Measurements from ENCODE around the gene NAV2.
"Not testable (repeated sequence)": the region's sequence is repeated elsewhere in the genome, so short reads cannot be mapped to it uniquely, and the experiment has no call there.

Gene NAV2

DNA sequence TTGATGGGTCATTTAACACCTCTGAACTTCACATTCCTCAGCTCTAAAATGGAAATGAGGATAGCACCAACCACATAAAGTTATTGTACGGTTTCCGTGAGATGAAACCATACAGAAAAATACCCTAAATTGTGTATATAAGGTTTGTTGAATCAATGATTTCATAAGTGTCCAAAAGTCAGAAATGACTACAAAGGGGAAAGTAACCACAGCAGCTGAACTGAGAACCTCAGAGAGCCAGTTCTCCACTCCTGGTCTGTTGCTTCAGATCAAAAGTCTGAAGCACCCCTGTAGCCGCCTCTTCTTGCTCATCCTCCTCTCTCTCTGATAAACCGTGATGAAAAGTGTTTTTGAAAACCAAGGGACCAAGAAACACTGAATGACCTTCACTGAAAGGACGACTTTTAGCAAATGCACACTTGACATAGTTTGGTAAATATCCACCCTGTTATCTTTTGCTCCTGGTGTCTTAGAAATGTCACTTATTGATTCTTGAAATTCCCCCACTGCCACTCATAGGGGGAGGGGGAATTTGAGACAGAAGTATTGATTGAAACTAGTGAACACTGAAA, 194.5 kb downstream of the NAV2 start:
- DNase-seq: no peak

DNA sequence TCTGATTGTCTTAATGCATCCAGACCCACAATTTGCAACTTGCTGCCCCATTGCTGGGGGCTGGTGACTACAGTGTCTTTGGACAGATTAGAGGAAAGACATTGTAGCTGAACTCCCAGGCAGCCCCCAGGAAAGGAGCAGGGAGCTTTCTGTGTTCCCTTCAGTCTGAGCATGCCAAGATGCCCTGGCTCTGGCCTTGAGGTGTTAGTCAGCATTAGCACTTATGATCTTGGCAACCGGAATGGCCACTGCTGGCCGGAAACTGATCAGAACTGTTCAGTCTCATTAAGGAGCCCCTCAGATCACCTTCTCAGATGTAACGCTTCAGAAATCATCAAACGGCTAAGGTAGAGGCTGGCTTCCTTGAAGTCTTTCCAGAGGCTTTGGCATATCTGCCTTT, 195.2 kb downstream of the NAV2 start:
- DNase-seq: no peak

DNA sequence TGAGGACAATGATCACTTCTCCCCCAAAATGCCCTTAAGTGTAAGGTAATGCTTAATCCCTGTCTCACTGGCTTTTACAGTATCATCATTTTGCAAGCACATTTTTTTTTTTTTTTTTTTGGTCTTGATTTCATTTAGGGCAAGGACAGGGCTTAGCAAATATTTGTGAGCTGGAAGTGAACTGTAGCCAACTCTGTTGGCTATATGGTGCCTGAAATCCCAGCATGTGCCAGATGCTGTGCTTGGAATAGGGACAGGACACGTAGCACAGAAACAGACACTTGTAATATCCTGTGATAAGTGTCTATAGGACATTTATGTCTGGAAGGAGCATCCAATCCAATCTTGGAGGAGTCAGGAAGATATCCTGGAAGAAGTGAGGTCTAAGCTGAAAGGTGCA, 198.3 kb downstream of the NAV2 start:
- DNase-seq: no peak

DNA sequence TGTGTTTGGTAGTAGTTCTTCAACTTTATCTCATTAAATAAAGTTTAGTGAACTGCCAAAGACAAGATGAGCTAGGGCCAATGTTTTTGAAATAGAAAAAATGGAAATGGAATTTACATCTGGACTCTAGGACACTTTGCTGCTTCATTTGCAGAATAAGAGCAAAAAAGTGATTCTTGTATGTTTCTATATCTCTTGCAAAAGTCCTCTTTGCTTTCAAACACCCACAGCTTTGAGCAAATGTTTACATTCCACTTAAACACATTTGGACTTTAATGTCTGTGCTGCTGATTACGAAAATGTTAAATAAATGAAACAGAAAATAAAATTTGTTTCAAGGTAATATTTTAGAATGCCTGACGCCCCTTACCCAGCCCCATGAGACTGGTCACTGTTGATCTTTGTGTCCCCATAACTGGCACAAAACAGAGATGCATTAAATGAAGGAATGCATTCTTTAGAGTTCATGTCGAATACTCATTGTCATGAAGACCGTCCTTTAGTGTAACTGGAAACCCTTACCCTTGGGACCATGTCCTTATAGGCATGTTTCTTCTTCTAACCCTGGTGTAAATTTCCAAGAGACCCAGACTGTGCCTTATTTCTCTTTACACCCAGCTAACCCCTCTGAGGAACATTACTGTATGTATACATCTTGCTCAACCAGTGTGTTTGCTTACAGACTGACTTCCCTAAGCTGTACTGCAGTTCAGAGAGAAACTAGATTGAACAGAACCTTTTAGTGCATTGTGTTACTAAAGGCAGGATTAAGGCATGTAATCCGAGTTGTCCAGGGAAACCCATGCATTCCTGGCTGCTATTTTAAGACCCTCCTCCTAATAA, 199.7 kb downstream of the NAV2 start:
- no peak for DNase-seq

DNA sequence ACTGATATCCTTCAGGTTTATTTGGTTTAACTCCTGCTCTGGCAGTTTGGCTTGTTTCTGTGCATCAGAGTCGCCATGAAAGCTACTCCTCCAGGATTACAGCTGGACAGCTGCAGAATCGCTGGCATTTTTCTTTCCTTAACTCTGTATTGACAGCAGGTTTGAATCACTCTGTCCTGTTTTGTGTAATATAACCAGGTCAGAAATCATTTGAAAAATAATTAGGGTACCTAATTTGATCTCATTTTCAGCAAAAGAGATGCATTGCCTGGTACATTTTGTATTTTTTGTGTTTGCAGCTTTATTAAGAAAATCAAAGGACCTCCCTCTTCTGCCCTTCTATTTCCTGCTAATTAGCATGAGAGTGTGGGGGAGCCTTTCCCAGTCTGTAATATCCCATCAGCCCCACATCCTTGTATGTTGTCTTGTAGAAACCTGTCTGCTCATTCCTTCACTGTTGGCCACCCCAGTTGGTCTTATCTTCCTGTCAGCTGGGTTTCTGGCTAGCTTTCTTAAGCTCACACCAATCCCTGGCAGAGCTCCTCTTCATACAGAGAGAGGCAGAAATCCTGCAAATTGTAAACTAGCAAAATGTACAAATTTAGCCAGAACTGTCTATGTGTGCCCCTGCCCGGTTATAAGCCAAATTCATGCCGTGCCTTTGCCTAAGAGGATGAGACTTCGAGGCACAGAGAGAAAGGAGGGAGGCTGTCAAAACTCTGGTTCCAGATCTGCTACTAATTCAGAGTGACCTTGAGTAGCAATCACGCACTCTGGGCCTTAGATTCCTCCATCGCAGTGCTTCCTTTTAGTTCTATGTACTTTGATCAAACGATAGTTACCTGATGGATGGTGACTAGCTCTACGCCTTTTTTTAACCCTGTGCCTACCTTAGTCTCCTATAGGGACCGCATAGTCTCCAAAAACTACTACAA, 200.6 kb downstream of the NAV2 start:
- no peak for DNase-seq

DNA sequence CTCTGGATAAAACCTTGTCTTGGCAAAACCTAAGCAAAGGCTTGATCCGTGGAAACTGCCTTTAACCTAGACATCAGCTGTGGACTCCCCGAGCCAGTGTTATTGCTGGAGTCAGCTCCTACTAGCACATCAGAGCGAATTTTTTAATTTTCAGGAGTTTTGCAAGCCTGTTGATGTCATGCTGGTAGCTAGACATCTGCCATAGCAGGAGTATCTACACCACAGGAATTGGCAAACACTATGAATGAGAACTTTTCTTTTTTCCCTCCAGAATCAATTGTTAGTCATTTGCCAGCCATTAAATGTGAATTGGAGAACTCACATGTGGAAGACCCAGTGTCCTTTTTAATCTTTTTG, 201.2 kb downstream of the NAV2 start:
- DNase-seq: no peak

DNA sequence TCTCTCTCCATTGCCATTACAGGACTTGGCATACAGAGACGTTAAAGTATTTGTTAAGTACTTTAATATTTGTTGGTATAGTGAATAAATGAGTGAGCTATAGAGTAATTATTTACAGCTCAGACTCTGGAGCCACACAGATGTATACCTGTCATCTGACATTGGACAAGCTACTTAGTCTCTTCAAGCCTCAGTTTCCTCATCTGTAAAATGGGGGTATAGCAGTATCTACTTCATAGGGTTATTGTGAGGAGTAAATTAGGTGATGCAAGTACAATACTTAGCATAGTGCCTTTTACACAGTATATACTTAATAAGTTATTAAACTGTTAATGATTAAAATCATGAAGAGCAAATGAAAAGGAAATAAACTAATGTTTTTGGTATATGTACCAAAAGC, 203.2 kb downstream of the NAV2 start:
- DNase-seq: no peak

DNA sequence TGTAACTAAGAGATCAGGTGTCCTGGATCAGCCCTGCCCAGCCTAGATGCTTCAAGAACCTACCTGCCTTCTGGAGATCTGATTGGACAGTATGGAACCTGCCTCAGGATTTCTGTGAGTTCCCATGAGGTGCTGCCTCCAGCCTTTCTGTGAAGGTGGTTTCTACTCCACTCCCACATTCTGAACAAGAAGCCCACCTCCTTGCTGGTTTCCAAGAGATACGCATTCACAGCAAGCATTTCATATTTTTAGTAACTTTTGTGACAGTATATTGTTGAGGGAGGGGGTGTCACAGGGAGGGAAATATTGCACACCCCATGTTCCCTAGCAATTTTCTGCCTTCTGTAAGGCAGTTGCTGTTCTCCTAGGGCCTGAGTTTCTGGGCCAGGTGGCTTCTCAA, 204.4 kb downstream of the NAV2 start:
- DNase-seq: no peak

DNA sequence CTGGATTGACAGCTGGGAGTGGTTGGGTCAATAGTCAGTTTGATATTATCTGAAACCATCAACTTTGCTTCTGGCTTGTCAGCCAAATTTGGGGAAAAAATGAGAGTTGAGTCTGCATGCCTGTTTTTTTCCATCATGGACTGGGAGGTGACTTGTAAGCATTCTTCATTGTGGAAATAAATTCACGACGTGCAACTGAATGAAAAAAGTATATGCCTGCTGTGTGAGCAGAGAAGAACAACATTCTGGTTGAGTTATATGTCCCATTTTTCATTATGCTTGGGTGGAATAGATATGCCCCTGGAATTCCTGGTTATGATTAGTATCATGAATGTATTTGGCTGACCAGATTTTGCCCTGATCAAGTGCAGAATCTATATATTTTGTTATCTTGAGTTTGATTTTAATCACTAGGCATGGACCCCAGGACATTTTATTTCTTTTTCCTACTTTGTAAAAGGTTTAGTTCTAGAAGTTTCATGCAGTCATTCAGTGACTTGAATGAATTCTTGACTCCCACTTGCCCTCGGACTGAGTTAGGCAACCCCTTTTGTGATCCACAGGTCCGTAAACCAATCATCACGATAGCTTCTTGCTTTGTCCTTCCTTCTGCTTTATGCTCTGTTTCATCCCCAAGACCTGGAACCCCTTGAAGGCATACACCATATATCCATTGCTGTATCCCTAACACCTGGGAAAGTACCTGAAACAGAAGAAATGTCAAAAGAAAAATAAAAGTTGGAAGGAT, 205.8 kb downstream of the NAV2 start:
- no peak for DNase-seq

DNA sequence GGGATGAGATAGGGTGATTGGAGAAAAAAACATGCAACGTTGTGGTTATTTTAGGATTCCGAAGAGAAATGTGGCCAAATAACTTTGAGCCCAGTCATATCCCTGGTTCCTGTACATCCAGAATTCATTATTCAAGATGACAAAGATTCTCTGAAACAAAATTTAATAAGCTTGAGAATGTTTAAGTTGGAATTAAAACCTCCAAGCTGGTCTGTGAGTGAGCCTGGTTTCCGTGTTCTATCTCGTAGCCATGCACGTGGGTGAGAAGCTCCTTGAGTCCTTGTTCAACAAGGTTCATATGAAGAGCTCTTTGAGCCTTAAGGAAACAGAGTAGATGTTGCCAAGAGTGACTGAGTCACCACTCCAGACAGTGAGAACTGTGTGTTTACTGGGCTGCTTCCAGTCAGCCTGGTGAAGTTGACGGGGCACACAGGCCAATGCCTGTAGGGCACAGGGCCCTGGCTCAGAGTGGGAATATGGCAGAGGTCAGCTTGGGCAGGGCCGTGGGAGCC, 206.5 kb downstream of the NAV2 start:
- DNase-seq: no peak

DNA sequence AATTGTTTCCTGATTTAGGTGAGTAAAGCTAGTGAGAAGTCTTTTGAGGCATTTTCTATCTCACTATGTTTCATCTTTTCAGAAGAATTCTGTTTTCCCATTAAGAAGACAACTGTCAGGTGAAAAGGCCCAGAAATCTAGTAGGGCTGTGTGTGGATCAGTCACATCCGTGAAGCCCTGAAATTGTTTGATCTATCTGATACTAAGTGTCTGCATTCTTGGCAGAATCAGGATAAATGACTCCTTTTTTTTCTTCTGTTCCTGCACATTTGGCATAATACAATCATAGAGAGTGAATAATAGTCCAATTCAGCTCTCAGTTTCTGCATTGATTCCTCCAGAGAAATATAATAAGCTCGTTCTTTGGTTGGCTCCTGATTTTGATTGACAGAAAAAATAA, 208.3 kb downstream of the NAV2 start:
- DNase-seq: no peak

DNA sequence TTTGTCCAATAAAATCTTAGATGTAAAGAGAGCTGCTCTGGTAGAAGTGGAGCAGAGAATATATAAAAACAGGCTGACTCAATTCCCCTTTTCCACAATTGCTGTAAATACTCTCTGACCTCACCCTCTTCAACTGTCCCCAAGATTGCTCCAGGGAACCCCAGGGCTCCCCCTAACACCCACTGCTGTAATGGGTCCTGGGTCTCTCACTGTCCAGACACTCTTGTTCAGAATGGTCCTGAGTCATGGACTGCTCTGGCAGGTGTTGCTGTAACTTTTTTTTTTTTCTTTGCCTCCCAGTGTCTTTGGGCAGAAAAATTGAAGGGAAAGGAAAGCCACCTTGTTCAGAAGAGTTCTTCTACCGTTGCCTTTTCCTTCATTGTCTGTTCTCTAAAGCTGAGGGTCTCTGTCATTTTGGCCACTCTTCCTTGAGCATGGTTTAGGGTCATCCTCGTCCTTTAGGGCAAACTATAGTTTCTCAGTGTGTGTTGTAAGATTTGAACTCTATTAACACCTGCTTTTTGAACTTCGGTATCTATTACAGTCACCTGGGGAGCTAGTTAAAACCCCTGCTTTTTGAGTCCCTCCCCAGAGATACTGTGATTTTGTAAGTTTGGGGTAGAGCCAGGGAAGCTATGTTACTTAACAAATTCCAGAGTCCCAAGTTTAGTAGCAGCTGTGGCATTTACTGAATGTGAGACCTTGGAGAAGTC, 209.5 kb downstream of the NAV2 start:
- DNase-seq: no peak

DNA sequence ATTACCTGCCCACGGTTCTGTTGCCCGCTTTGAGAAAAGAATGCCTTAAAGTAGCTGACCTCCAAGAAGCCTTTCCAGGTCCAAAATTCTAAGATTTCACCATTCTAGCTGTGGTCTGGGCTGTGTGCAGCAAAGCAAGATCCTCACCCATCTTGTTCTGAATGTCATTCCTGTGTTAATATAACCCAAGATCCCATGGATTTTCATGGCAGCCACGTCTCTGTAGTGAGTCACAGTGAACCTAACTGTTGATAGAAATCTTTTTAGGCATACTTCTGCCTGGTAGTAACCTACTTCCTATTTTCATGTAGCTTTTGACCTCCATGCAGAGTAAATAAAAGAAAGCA, 210.0 kb downstream of the NAV2 start:
- DNase-seq: no peak

DNA sequence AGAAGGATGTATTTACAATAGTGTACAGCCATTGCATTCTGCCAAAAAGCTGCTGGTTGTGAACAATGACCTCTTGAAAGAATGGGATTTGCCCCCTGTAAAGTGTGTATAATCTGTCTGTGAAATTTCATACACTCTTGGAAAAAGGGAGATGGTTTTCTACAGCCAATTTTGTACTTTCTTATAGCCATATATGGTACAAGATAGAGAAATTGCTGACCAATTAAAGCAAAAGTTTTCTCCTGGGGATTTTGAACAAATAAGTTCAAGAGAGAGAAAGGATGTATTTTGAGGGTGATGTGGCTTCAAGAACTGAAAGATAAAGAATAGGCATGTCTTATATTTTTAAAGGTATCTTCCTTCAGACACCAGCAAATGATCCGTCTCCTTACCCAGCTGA, 211.0 kb downstream of the NAV2 start:
- DNase-seq: no peak

DNA sequence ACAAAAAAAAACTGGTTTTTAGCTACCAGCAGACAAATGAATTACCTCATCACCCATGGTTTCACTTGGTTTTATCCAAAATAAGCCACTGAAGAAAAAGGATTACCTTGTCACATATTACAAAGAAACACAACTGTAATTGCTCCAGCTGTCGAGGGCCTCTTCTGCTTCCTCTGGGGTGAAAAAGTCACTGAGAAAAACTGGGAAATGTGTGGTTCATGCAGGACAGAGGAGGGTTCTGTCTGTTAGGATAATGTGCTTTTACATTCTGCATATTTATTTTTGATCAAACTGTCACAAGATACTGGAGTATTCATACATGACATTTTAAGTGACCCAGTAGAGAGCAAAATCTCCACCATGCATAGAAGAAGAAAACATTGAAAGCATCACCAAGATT, 211.7 kb downstream of the NAV2 start:
- DNase-seq: no peak

DNA sequence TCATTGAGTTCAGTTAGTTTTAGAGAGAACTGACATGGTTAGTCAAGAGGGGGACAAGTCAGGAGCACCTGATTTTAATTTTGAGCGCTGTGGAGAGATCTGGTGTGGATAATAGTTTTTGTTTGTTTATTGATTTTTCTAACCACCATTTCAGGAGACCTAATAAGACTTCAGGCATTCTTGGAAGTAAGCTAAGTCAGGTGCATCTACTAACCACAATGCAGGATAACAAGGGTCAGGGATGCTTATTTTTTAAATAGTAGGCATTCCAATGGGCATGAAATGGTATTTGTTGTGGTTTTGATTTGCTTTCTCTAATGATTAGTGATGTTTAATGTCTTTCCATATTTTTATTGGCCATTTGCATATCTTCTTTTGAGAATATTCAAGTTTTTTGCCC, 212.1 kb downstream of the NAV2 start:
- no peak for DNase-seq

DNA sequence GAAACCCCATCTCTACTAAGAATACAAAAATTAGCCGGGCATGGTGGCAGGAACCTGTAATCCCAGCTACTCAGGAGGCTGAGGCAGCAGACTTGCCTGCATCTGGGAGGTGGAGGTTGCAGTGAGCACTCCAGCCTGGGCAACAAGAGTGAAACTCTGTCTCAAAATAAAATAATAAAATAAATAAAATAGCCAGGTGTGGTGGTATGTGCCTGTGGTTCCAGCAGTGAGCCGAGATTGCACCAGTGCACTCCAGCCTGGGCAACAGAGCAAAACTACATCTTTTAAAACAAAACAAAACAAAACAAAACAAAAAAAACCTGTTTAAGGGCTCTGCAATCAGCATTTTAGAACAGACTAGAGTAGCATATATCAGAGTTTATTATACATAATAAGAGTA, 214.8 kb downstream of the NAV2 start:
- DNase-seq: not testable (repeated sequence)

DNA sequence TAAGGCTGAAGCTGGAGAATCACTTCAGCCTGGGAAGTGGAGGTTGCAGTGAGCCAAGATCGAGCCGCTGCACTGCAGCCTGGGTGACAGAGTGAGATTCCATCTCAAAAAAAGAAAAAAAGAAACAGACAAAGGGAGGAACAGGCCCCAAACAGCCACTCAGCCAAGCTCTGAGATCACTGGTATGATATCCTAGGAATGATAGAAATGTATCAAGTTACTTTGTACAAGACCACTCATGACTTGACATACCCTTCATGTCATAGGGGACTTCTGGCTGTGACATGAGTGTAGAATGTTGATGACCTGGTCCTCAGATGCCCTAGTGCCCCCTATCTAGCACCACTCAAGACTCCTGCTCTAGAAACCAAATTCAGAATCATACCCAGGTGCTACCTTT, 216.5 kb downstream of the NAV2 start:
- DNase-seq: no peak

DNA sequence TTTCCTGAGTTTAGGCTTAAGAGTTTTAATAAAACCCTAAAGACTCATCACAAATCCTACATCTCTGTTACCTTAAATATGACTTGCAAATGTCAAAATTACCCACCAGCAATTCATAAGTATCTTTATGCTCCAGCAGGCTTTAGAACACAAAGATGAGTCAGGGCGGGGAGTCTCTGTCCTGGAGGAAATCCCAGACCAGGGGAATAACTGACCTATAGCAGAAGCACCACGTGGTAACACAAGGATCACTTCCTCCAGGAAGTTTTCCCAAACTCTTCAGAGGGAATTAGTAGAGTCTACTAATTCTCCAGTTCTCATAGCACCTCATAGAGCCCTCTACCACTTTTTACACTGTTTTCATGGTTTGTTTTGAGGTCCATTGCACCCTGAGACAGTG, 217.0 kb downstream of the NAV2 start:
- DNase-seq: no peak

DNA sequence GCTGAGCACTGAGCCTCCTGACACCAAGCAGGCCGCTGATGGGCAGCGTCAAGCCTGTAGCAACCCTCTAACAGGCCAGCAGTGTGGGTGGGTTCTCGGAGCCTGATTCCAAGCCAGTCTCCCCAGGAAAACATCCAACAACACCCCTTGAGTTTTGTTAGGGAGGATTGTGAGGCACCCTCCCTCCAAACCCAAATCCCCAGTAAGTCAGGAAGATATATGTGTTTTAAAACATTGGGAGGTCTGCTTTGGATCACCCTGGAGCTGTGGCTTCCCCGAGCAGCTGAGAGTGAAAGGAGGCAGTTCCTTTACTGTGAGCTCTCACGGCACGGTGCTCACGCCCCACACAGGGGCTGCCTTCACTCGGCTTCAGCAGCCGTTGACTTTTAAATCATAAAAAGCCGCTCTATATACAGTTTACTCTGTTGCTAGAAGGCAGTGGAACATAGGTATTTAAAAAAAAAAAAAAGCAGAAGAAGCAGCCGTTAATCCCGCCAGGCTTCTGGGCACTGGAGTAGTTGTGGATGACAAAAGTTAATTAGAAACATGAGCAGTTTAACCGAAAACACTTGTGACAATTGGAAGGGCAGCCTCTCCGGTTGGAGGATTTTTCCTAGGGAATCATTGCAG, 218.6 kb downstream of the NAV2 start:
- no peak for DNase-seq

DNA sequence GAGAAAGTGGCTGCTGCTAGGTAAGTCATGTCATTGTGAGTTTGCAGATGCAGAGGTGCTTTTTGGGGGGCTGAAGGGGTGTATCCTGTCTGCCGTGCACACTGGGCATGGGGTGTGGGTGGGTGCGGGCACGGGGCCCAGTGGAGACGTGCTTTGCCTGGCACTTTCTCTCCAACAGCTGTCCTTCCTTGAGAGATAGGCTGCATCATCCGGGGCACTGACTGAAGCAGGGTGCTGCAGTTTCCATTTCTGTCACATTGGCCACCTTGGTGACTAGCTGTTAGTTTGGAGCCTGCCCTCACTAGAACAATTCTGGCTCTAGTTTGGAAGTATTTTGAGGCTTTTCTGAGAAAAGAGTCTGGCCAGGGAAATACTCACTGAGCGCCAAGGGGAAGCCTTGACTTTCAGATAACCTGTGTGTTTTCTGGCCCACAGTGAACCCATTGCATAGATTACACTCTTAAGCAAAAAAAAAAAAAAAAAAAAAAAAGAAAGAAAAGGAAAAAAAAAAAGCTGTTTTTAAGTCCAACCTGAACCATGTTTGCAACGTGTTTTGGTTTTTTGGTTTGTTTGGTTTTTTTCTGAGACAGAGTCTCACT, 219.2 kb downstream of the NAV2 start:
- DNase-seq: no peak
